ENCODE measurements around the gene CAPN3. TPM values are rescaled to one million over a fixed set of nuclear protein-coding genes. Genes with fewer than 3 reads are reported as not detected.

CAPN3 gene
- total and polyA plus RNA-seq, 2 experiments from 2014 or later: 0.84 to 1.1 TPM

GRCh38 chr15:42413920-42414319 lies 54.6 kb downstream of the CAPN3 start:
- Histone ChIP-seq H3K4me1 (ENCODE audit: insufficient read depth) (no peaks in the 10 kb centered on the region), H3K4me3 (no peak overlapping the region), H3K9me2 (ENCODE audit: insufficient read depth) (no peaks in the 10 kb centered on the region), H3F3A (replicated peaks; ENCODE audit: low read depth) (no peaks in the 10 kb centered on the region), H3K27ac (ENCODE audit: low read depth) (no peak overlapping the region), H3K36me3 (ENCODE audit: insufficient read depth) (0 out of 2 replicates have a peak, but pooled peaks cover 5% of the 10 kb centered on the region), H3K79me2 (replicated peaks; ENCODE audit: insufficient read depth) (no peaks in the 10 kb centered on the region), H4K20me1 (replicated peaks; ENCODE audit: insufficient read depth) (no peaks in the 10 kb centered on the region), H3K27me3 (ENCODE audit: insufficient read depth) (no peaks in the 10 kb centered on the region), H3K4me2 (no peak overlapping the region), H2AFZ (no peak overlapping the region)
- DNase-seq (ENCODE audit: low spot score): no peak
- Mint-ChIP-seq H3K27me3 (ENCODE audit: insufficient read depth, low read depth, poor library complexity) (peaks cover 3% of the 10 kb centered on the region), H3K9me3 (no peaks in the 10 kb centered on the region), H3K36me3 (ENCODE audit: low read depth) (peaks cover 20% of the 10 kb centered on the region), H3K4me1 (no peaks in the 10 kb centered on the region), H3K27ac (no peak overlapping the region), H3K4me3 (no peak overlapping the region)
- TF ChIP-seq EZH2phosphoT487 (IDR thresholded peaks at IDR 0.05; ENCODE audit: unreplicated experiment) (no peak), CREB1 (CRISPR knock-in tag; IDR thresholded peaks at IDR 0.05; ENCODE audit: low read depth) (no peak), POLR2AphosphoS5 (IDR thresholded peaks at IDR 0.05; ENCODE audit: low read depth) (no peak), CTCF (conservative IDR thresholded peaks at IDR 0.05; ENCODE audit: low read depth in 2 of 2) (no peak), NANOG (IDR thresholded peaks at IDR 0.05; ENCODE audit: borderline replicate concordance) (no peak), STAT1 (IDR thresholded peaks at IDR 0.05; ENCODE audit: unreplicated experiment) (no peak), ZNF114 (CRISPR knock-in tag; IDR thresholded peaks at IDR 0.05) (no peak), EZH2 (IDR thresholded peaks at IDR 0.05; ENCODE audit: low read depth, unreplicated experiment) (no peak)
- TF ChIP-seq, protein P1, sequence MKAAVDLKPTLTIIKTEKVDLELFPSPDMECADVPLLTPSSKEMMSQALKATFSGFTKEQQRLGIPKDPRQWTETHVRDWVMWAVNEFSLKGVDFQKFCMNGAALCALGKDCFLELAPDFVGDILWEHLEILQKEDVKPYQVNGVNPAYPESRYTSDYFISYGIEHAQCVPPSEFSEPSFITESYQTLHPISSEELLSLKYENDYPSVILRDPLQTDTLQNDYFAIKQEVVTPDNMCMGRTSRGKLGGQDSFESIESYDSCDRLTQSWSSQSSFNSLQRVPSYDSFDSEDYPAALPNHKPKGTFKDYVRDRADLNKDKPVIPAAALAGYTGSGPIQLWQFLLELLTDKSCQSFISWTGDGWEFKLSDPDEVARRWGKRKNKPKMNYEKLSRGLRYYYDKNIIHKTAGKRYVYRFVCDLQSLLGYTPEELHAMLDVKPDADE (IDR thresholded peaks at IDR 0.05): no peak
- no peak for ATAC-seq

DNA sequence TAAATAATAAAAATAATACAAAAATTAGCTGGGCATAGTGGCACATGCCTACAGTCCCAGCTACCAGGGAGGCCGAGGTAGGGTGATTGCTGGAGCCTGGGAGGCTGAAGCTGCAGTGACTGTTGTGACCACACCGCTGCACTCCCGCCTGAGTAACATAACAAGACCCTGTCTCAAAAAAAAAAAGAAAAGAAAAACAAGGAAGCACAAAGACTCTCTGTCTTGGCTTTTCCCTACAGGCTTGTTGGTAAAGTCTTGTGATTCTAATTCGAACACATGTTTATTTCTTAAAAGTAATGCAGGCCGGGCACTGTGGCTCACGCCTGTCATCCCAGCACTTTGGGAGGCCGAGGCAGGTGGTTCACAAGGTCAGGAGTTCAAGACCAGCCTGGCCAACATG lies 60.1 kb downstream of the CAPN3 start:
- no peaks in the 10 kb centered on the region for H4K20me1 ChIP-seq (replicated peaks; ENCODE audit: insufficient read depth)
- peaks cover 22% of the 10 kb centered on the region for H3K36me3 ChIP-seq (ENCODE audit: insufficient read depth)
- H3F3A ChIP-seq (replicated peaks; ENCODE audit: low read depth): no peaks in the 10 kb centered on the region
- ATAC-seq (no peak), DNase-seq (ENCODE audit: low spot score) (no peak)
- H3K4me1 ChIP-seq (ENCODE audit: insufficient read depth): no peaks in the 10 kb centered on the region
- Mint-ChIP-seq H3K9me3 (no peaks in the 10 kb centered on the region), H3K27ac (no peak overlapping the region), H3K4me3 (no peak overlapping the region), H3K27me3 (ENCODE audit: insufficient read depth, low read depth, poor library complexity) (no peaks in the 10 kb centered on the region), H3K4me1 (no peaks in the 10 kb centered on the region), H3K36me3 (ENCODE audit: low read depth) (peaks cover 50% of the 10 kb centered on the region)
- H3K79me2 ChIP-seq (replicated peaks; ENCODE audit: insufficient read depth): no peaks in the 10 kb centered on the region
- H2AFZ ChIP-seq: no peak overlapping the region
- no peak overlapping the region for H3K4me2 ChIP-seq
- H3K9me2 ChIP-seq (ENCODE audit: insufficient read depth): no peaks in the 10 kb centered on the region
- no peaks in the 10 kb centered on the region for H3K27me3 ChIP-seq (ENCODE audit: insufficient read depth)
- no peak overlapping the region for H3K4me3 ChIP-seq
- H3K27ac ChIP-seq (ENCODE audit: low read depth): no peak overlapping the region
- TF ChIP-seq EZH2 (IDR thresholded peaks at IDR 0.05; ENCODE audit: low read depth, unreplicated experiment): no peak
- no peak for TF ChIP-seq JUNB (IDR thresholded peaks at IDR 0.05; ENCODE audit: unreplicated experiment)
- TF ChIP-seq CTCF (conservative IDR thresholded peaks at IDR 0.05; ENCODE audit: low read depth in 2 of 2): no peak
- TF ChIP-seq NANOG (IDR thresholded peaks at IDR 0.05; ENCODE audit: borderline replicate concordance): no peak
- TF ChIP-seq REST (IDR thresholded peaks at IDR 0.05; ENCODE audit: unreplicated experiment): no peak
- no peak for TF ChIP-seq POLR2AphosphoS5 (IDR thresholded peaks at IDR 0.05; ENCODE audit: low read depth)
- TF ChIP-seq STAT1 (IDR thresholded peaks at IDR 0.05; ENCODE audit: unreplicated experiment): no peak
- TF ChIP-seq ZNF331 (CRISPR knock-in tag; IDR thresholded peaks at IDR 0.05; ENCODE audit: low read depth): no peak

All from GM23338 (cell line).